Thyroid gland (tissue), 4 donors: ENCODE data around the gene FKBP10. TPM values are rescaled to one million over a fixed set of nuclear protein-coding genes. Genes with fewer than 3 reads are reported as not detected.

Experiments used
- DNase-seq, 2 donors: peaks; one replicate each; pipeline ENCODE4 v3.0.0-alpha.2; 2019
- H3K27ac ChIP-seq, 3 donors: fragments of 200-600 bp; sonication (generic); 1 replicate in 2 of 3; 2 replicates in 1 of 3; pipeline ENCODE4 v1.5.1; 2016 to 2019; ENCODE audit warnings: mild to moderate bottlenecking in 1 of 3, moderate library complexity in 1 of 3
- H3K27me3 ChIP-seq: fragments of 200-600 bp; sonication (generic); one replicate; pipeline ENCODE4 v1.5.1; 2019
- H3K36me3 ChIP-seq, 2 donors: fragments of 200-600 bp; sonication (generic); one replicate each; pipeline ENCODE4 v1.5.1; 2016 to 2019
- H3K4me1 ChIP-seq, 2 donors: fragments of 200-600 bp; sonication (generic); one replicate each; pipeline ENCODE4 v1.5.1; 2017 to 2019
- H3K4me3 ChIP-seq, 3 donors: fragments of 200-600 bp; sonication (generic); replicated peaks in 1 of 3; 1 replicate in 2 of 3; 2 replicates in 1 of 3; pipeline ENCODE4 v1.5.1; 2016; ENCODE audit warnings: mild to moderate bottlenecking in 1 of 3
- H3K9me3 ChIP-seq: fragments of 200-600 bp; sonication (generic); one replicate; pipeline ENCODE4 v1.5.1; 2017
- CTCF ChIP-seq, 6 experiments: fragments of 200-600 bp in 3 of 6; fragments of 450-650 bp in 3 of 6; sonication (generic) in 3 of 6; IDR thresholded peaks; one replicate each; pipeline ENCODE4 v1.5.1; 2016 to 2019; ENCODE audit warnings: antibody characterized with exemption in 6 of 6, mild to moderate bottlenecking in 2 of 6, inconsistent platforms in 1 of 6, moderate library complexity in 1 of 6
- POLR2A ChIP-seq, 2 donors: fragments of 450-650 bp; IDR thresholded peaks; one replicate each; pipeline ENCODE4 v1.6.1; 2017; ENCODE audit warnings: antibody characterized with exemption in 2 of 2, mild to moderate bottlenecking in 2 of 2, moderate library complexity in 1 of 2
- WGBS, 2 donors: methylation state at CpG; one replicate each; pipeline ENCODE4 v1.1.5; 2017; 5-methylcytosine and 5-hydroxymethylcytosine counted together
- intact Hi-C: fragments of 100-400 bp; cut with DNase I; formaldehyde crosslinking; loops from one replicate; pipeline ENCODE4 v1.15.1; 2023
- total RNA-seq, 4 donors: library from RNA; depleted of rRNA; stranded (reverse); fragments of >200 nt; gene quantifications; one replicate each; pipeline ENCODE4 v1.2.3, GENCODE V29; 2016

Gene FKBP10
- total RNA-seq, 4 donors from 2014 or later = 42.2 to 75.3 (median 60.4) TPM

GRCh38 chr17:41801374-41802271 is 11.2 kb upstream of the FKBP10 start:
- Histone ChIP-seq H3K4me3 (no peak overlapping the region), H3K27me3 (no peaks in the 10 kb centered on the region), H3K9me3 (no peaks in the 10 kb centered on the region), H3K4me1 (peaks cover 14 to 21% of the 10 kb centered on the region in 2 donors), H3K36me3 (no peaks in the 10 kb centered on the region), H3K27ac (peak overlapping the region; percentile 89 to 93 (median 93))
- peak; percentile 94 for DNase-seq
- 11 to 15% methylated on average over 10 to 12 of the region's 14 CpGs for WGBS, 2 donors
- intact Hi-C loops = loop anchor here (2.0 kb wide), 1 partner anchor 65 kb away; no protein-coding TSS in a partner anchor
- TF ChIP-seq POLR2A (IDR thresholded peaks at IDR 0.05) (peak in 1 of 2 donors; percentile 33), CTCF (IDR thresholded peaks at IDR 0.05) (peak; percentile 91 to 100 (median 97))

GRCh38 chr17:41803049-41804020 is 9.5 kb upstream of the FKBP10 start:
- Histone ChIP-seq H3K27ac (no peak overlapping the region), H3K4me3 (no peak overlapping the region), H3K4me1 (peaks cover 14 to 21% of the 10 kb centered on the region in 2 donors), H3K9me3 (no peaks in the 10 kb centered on the region), H3K36me3 (no peaks in the 10 kb centered on the region), H3K27me3 (no peaks in the 10 kb centered on the region)
- 66 to 76% methylated on average over 18 to 23 of the region's 24 CpGs for WGBS, 2 donors
- DNase-seq = peak; percentile 21 to 40
- TF ChIP-seq CTCF (IDR thresholded peaks at IDR 0.05) = no peak
- TF ChIP-seq POLR2A (IDR thresholded peaks at IDR 0.05) = no peak
- intact Hi-C loops = loop anchor here (2.0 kb wide), 1 partner anchor 67 kb away; no protein-coding TSS in a partner anchor

- peaks cover 12 to 18% of the 10 kb centered on the region in 2 donors for H3K4me1 ChIP-seq
- no peak for DNase-seq
- no peak for TF ChIP-seq POLR2A (IDR thresholded peaks at IDR 0.05)
- no peak for TF ChIP-seq CTCF (IDR thresholded peaks at IDR 0.05)
- no peaks in the 10 kb centered on the region for H3K9me3 ChIP-seq
- H3K36me3 ChIP-seq = no peaks in the 10 kb centered on the region
- intact Hi-C loops = no loop called here
- H3K27me3 ChIP-seq = no peaks in the 10 kb centered on the region
- no peak overlapping the region for H3K27ac ChIP-seq
- H3K4me3 ChIP-seq = no peak overlapping the region
- WGBS, 2 donors = 85 to 86% methylated on average over 7 to 8 of the region's 8 CpGs
These were observed 5.9 kb upstream of the FKBP10 start for GRCh38 chr17:41806685-41807445.

- no peak for TF ChIP-seq CTCF (IDR thresholded peaks at IDR 0.05)
- TF ChIP-seq POLR2A (IDR thresholded peaks at IDR 0.05) = no peak
- Histone ChIP-seq H3K36me3 (no peaks in the 10 kb centered on the region), H3K27ac (peak overlapping the region in 2 of 3 donors; percentile 58 to 80), H3K4me1 (peaks cover 18 to 37% of the 10 kb centered on the region in 2 donors), H3K27me3 (no peaks in the 10 kb centered on the region), H3K4me3 (peak overlapping the region; percentile 15 to 79 (median 64)), H3K9me3 (no peaks in the 10 kb centered on the region)
- DNase-seq = peak; percentile 42 to 58
- intact Hi-C loops = no loop called here
- 32 to 40% methylated on average over 26 to 30 of the region's 58 CpGs for WGBS, 2 donors
These were observed 1.9 kb upstream of the FKBP10 start for GRCh38 chr17:41810659-41811548.
